DND-41 (cell line): ENCODE measurements around the gene TMEM132C.

ENCODE experiments used
- ATAC-seq: fragments of 200-7000 bp; cut with Tn5 transposase; 3 replicates; pipeline ENCODE4 v1.9.1; 2021; ENCODE audit warnings: low read depth; ENCODE audit not compliant: insufficient read depth
- DNase-seq: peaks from one replicate; pipeline ENCODE4 v3.0.0-alpha.2; 2020
- H2AFZ ChIP-seq: 2 replicates; pipeline ENCODE4 v1.6.0; 2012; ENCODE audit warnings: low read depth, low read length
- H3K27ac ChIP-seq: 2 replicates; pipeline ENCODE4 v1.5.1; 2012; ENCODE audit warnings: low read length, inconsistent platforms
- H3K27me3 ChIP-seq: fragments of 200-600 bp; sonication (generic); 2 replicates; pipeline ENCODE4 v1.6.0; 2012; ENCODE audit warnings: low read length, mild to moderate bottlenecking, inconsistent platforms; ENCODE audit not compliant: insufficient read depth, poor library complexity
- H3K36me3 ChIP-seq: 2 replicates; pipeline ENCODE4 v1.5.1; 2012; ENCODE audit warnings: low read length, inconsistent platforms; ENCODE audit not compliant: insufficient read depth
- H3K4me1 ChIP-seq: 2 replicates; pipeline ENCODE4 v1.5.1; 2012; ENCODE audit warnings: mild to moderate bottlenecking, low read length; ENCODE audit not compliant: insufficient read depth
- H3K4me2 ChIP-seq: 2 replicates; pipeline ENCODE4 v1.6.0; 2012; ENCODE audit warnings: mild to moderate bottlenecking, moderate library complexity, low read length, inconsistent platforms; ENCODE audit not compliant: insufficient read depth
- H3K4me3 ChIP-seq, 2 experiments: fragments of 200-600 bp in 1 of 2; shearing (Covaris generic) in 1 of 2; 2 replicates each; pipeline ENCODE4 v1.5.1; 2012 to 2016; ENCODE audit warnings: inconsistent platforms in 2 of 2, low read length in 2 of 2, mild to moderate bottlenecking in 2 of 2, low read depth in 1 of 2, moderate library complexity in 1 of 2
- H3K79me2 ChIP-seq: 2 replicates; pipeline ENCODE4 v1.6.0; 2012; ENCODE audit warnings: low read length, inconsistent platforms; ENCODE audit not compliant: insufficient read depth
- H3K9ac ChIP-seq: 2 replicates; pipeline ENCODE4 v1.6.0; 2012; ENCODE audit warnings: low read depth, mild to moderate bottlenecking, inconsistent platforms, low read length, moderate library complexity
- H3K9me3 ChIP-seq: 2 replicates; pipeline ENCODE4 v1.5.1; 2012; ENCODE audit warnings: low read length, moderate library complexity, mild to moderate bottlenecking, inconsistent platforms; ENCODE audit not compliant: insufficient read depth, severe bottlenecking
- H4K20me1 ChIP-seq: 2 replicates; pipeline ENCODE4 v1.6.0; 2012; ENCODE audit warnings: low read length; ENCODE audit not compliant: insufficient read depth
- CTCF ChIP-seq: IDR thresholded peaks from 2 replicates; pipeline ENCODE4 v1.5.1; 2012; ENCODE audit warnings: borderline replicate concordance, low read length, moderate library complexity, mild to moderate bottlenecking; ENCODE audit not compliant: poor library complexity, severe bottlenecking; ENCODE audit errors: extremely low read depth
- EZH2 ChIP-seq: IDR thresholded peaks from 3 replicates; pipeline ENCODE4 v1.6.1; 2012; ENCODE audit warnings: borderline replicate concordance, low read depth, mild to moderate bottlenecking, moderate library complexity, low read length, inconsistent platforms; ENCODE audit not compliant: severe bottlenecking

Gene TMEM132C

GRCh38 chr12:128325646-128326045 lies 58.7 kb downstream of the TMEM132C start:
- no peaks in the 10 kb centered on the region for H4K20me1 ChIP-seq
- no peaks in the 10 kb centered on the region for H3K27me3 ChIP-seq
- H3K27ac ChIP-seq, result no peak overlapping the region
- no peaks in the 10 kb centered on the region for H3K4me1 ChIP-seq
- H3K79me2 ChIP-seq, result no peaks in the 10 kb centered on the region
- no peak overlapping the region for H3K4me3 ChIP-seq
- no peaks in the 10 kb centered on the region for H3K36me3 ChIP-seq
- no peak overlapping the region for H2AFZ ChIP-seq
- ATAC-seq (no peak), DNase-seq (no peak)
- H3K9me3 ChIP-seq, result no peaks in the 10 kb centered on the region
- no peak overlapping the region for H3K9ac ChIP-seq
- no peak overlapping the region for H3K4me2 ChIP-seq
- TF ChIP-seq EZH2, result no peak
- no peak for TF ChIP-seq CTCF

- Histone ChIP-seq H3K4me2 (no peak overlapping the region), H2AFZ (no peak overlapping the region), H3K4me3 (no peak overlapping the region), H3K4me1 (no peaks in the 10 kb centered on the region), H3K27me3 (no peaks in the 10 kb centered on the region), H4K20me1 (no peaks in the 10 kb centered on the region), H3K9ac (no peak overlapping the region), H3K36me3 (no peaks in the 10 kb centered on the region), H3K27ac (no peak overlapping the region), H3K9me3 (no peaks in the 10 kb centered on the region), H3K79me2 (no peaks in the 10 kb centered on the region)
- no peak for DNase-seq
- no peak for ATAC-seq
- TF ChIP-seq CTCF (no peak), EZH2 (no peak)
Measured at GRCh38 chr12:128326406-128326805, 59.4 kb downstream of the TMEM132C start.

GRCh38 chr12:128328961-128329360 lies 62.0 kb downstream of the TMEM132C start:
- no peak for TF ChIP-seq CTCF
- no peak for TF ChIP-seq EZH2
- no peak overlapping the region for H3K27ac ChIP-seq
- no peak for ATAC-seq

GRCh38 chr12:128336204-128337070 lies 69.5 kb downstream of the TMEM132C start:
- H3K36me3 ChIP-seq, result no peaks in the 10 kb centered on the region
- no peaks in the 10 kb centered on the region for H3K9me3 ChIP-seq
- ATAC-seq, result no peak
- no peak for DNase-seq
- no peak overlapping the region for H2AFZ ChIP-seq
- no peaks in the 10 kb centered on the region for H3K27me3 ChIP-seq
- no peak overlapping the region for H3K9ac ChIP-seq
- no peaks in the 10 kb centered on the region for H3K4me1 ChIP-seq
- no peak overlapping the region for H3K4me2 ChIP-seq
- H3K79me2 ChIP-seq, result no peaks in the 10 kb centered on the region
- no peak overlapping the region for H3K4me3 ChIP-seq
- TF ChIP-seq CTCF (no peak), EZH2 (no peak)
- no peaks in the 10 kb centered on the region for H4K20me1 ChIP-seq
- H3K27ac ChIP-seq, result no peak overlapping the region

More at GRCh38 chr12:128328961-128329360, 62.0 kb downstream of the TMEM132C start:
- Histone ChIP-seq H3K4me2 (no peak overlapping the region), H3K9me3 (no peaks in the 10 kb centered on the region), H3K27me3 (no peaks in the 10 kb centered on the region), H4K20me1 (no peaks in the 10 kb centered on the region), H3K4me1 (no peaks in the 10 kb centered on the region), H3K79me2 (no peaks in the 10 kb centered on the region), H3K4me3 (no peak overlapping the region), H2AFZ (no peak overlapping the region), H3K9ac (no peak overlapping the region), H3K36me3 (no peaks in the 10 kb centered on the region)
- no peak for DNase-seq
